ENCODE data around the gene TOM1. TPM values are rescaled to one million over a fixed set of nuclear protein-coding genes. Genes with fewer than 3 reads are reported as not detected.

Gene TOM1
- total and polyA plus RNA-seq, 4 donors: 17.9 to 53.0 (median 50.5) TPM

DNA sequence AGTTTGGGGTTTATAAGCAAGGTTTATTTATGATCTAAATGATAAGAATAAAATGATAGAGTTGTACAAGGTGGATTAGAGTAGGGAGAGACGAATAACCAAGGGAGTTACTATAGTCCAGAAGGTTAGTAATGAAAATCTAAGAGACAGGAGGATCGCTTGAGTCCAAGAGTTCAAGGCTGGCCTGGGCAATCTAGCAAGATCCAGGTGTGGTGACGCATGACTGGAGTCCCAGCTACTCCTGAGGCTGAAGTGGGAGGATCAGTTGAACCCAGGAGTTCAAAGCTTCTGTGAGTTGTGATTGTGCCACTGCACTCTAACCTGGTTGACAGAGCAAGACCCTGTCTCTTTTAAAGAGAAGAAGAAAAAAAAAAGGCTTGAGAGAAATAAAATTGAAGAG, 30.1 kb upstream of the TOM1 start:
- no peaks in the 10 kb centered on the region for H3K9me3 ChIP-seq (ENCODE audit: control insufficient read depth in 4 of 4, low read length in 3 of 4)
- H3K27me3 ChIP-seq (ENCODE audit: control insufficient read depth in 4 of 4, insufficient read depth in 4 of 4, low read length in 3 of 4): no peaks in the 10 kb centered on the region
- DNase-seq (ENCODE audit: low spot score): no peak
- H3K36me3 ChIP-seq (ENCODE audit: control insufficient read depth in 4 of 4, insufficient read depth in 3 of 4, low read depth in 1 of 4, low read length in 3 of 4): peaks cover 10 to 37% (median 25%) of the 10 kb centered on the region in 4 donors
- no peak overlapping the region for H3K4me3 ChIP-seq (ENCODE audit: low read depth in 1 of 3, low read length in 3 of 3)
- H3K4me1 ChIP-seq (ENCODE audit: control insufficient read depth in 4 of 4, insufficient read depth in 4 of 4, low read length in 3 of 4): peaks cover 0 to 2% (median 0%) of the 10 kb centered on the region in 4 donors
- H3K27ac ChIP-seq (ENCODE audit: low read depth in 1 of 2, low read length in 2 of 2): no peak overlapping the region
- 95% methylated on average over 3 of the region's 3 CpGs for WGBS
- H3K9ac ChIP-seq (ENCODE audit: low read depth in 1 of 2, low read length in 2 of 2): no peak overlapping the region
- no peak for TF ChIP-seq RXRA (IDR thresholded peaks at IDR 0.05)
- TF ChIP-seq, protein P1, sequence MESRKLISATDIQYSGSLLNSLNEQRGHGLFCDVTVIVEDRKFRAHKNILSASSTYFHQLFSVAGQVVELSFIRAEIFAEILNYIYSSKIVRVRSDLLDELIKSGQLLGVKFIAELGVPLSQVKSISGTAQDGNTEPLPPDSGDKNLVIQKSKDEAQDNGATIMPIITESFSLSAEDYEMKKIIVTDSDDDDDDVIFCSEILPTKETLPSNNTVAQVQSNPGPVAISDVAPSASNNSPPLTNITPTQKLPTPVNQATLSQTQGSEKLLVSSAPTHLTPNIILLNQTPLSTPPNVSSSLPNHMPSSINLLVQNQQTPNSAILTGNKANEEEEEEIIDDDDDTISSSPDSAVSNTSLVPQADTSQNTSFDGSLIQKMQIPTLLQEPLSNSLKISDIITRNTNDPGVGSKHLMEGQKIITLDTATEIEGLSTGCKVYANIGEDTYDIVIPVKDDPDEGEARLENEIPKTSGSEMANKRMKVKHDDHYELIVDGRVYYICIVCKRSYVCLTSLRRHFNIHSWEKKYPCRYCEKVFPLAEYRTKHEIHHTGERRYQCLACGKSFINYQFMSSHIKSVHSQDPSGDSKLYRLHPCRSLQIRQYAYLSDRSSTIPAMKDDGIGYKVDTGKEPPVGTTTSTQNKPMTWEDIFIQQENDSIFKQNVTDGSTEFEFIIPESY (IDR thresholded peaks at IDR 0.05): no peak
- TF ChIP-seq GABPA (IDR thresholded peaks at IDR 0.05 in 1 of 2, conservative IDR thresholded peaks at IDR 0.05 in 1 of 2): no peak
- TF ChIP-seq MAX (IDR thresholded peaks at IDR 0.05): no peak
- TF ChIP-seq ATF3 (IDR thresholded peaks at IDR 0.05): no peak
- TF ChIP-seq YY1 (IDR thresholded peaks at IDR 0.05): no peak
- no peak for TF ChIP-seq JUND (IDR thresholded peaks at IDR 0.05)
- TF ChIP-seq, protein P2, sequence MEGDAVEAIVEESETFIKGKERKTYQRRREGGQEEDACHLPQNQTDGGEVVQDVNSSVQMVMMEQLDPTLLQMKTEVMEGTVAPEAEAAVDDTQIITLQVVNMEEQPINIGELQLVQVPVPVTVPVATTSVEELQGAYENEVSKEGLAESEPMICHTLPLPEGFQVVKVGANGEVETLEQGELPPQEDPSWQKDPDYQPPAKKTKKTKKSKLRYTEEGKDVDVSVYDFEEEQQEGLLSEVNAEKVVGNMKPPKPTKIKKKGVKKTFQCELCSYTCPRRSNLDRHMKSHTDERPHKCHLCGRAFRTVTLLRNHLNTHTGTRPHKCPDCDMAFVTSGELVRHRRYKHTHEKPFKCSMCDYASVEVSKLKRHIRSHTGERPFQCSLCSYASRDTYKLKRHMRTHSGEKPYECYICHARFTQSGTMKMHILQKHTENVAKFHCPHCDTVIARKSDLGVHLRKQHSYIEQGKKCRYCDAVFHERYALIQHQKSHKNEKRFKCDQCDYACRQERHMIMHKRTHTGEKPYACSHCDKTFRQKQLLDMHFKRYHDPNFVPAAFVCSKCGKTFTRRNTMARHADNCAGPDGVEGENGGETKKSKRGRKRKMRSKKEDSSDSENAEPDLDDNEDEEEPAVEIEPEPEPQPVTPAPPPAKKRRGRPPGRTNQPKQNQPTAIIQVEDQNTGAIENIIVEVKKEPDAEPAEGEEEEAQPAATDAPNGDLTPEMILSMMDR (IDR thresholded peaks at IDR 0.05; ENCODE audit: low read depth, low read length, missing input control): no peak
- TF ChIP-seq REST (IDR thresholded peaks at IDR 0.05): no peak
- TF ChIP-seq TAF1 (conservative IDR thresholded peaks at IDR 0.05): no peak
- no peak for TF ChIP-seq NR2F2 (IDR thresholded peaks at IDR 0.05)
- TF ChIP-seq SP1 (IDR thresholded peaks at IDR 0.05): no peak
- no peak for TF ChIP-seq FOXA2 (IDR thresholded peaks at IDR 0.05)
- TF ChIP-seq EGR1 (IDR thresholded peaks at IDR 0.05; ENCODE audit: low read depth in 2 of 2): no peak
- TF ChIP-seq FOXA1 (IDR thresholded peaks at IDR 0.05): no peak
- no peak for TF ChIP-seq HNF4G (IDR thresholded peaks at IDR 0.05)

Data from liver (tissue), 9 donors.